Measurements from ENCODE around the gene SEMA4C. TPM values are rescaled to one million over a fixed set of nuclear protein-coding genes. Genes with fewer than 3 reads are reported as not detected.
A peak's percentile ranks its signal among the peaks of the same experiment; 100 is the strongest.

The SEMA4C gene
- total and polyA plus RNA-seq, 9 of the 15 experiments (the other 6 are each of a cell fraction or from before 2014, with no cell fraction given), result 0.32 to 59.7 (median 23.9) TPM

DNA sequence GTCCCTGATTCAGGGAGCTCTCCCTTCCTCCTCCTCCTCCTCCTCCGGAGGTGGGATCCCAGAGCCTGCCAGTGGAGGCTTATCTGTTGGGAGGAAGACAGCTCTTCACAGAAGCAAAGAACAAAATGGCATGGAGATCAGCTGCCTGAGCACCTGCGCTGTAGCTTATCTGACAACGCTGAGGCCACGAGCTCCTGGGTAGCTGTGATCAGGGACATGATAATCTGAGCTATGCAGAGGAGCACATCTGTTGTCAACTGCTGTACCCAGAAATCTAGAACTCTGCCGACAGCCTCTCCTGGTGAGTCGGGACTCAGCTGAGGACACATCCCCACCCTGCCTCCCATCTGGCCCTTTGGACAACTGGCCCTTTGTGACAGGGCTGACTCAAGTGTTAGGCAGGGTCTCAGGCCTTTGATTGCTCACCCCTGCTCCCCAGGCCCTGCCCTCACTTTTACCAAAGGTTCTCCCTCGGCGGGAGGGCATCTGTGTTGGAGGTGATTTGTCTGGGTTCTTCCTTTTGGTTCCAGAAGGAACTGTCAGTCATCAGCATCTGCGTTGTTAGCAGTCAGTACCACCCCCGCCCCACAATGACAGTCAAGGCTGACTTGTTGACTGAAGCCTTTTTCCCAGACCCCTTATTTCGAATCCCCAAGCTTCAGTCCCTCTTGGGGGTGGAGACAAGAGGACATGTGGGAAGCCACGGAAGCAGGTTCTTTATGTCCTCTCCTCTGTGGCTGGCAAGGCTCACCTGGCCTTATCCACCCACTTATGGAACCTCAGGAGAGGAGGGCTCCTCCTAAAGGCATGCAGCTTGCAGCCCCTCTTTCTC lies 59.7 kb downstream of the SEMA4C start (continued):
- TF ChIP-seq KLF1 (tag; IDR thresholded peaks at IDR 0.05), result no peak
- peak; percentile 53; the same call in 1 of the 2 replicates for TF ChIP-seq EP300 (IDR thresholded peaks at IDR 0.05; ENCODE audit: low read length)
- peak; percentile 91 for TF ChIP-seq TEAD4 (IDR thresholded peaks at IDR 0.05; ENCODE audit: low read length)
- TF ChIP-seq TEAD4 (CRISPR knock-in tag; IDR thresholded peaks at IDR 0.05; ENCODE audit: borderline replicate concordance), result no peak
- TF ChIP-seq TCF3 (CRISPR knock-in tag; IDR thresholded peaks at IDR 0.05), result peak; percentile 79
- TF ChIP-seq JUNB (CRISPR knock-in tag; conservative IDR thresholded peaks at IDR 0.05), result no peak
- TF ChIP-seq, protein P1, sequence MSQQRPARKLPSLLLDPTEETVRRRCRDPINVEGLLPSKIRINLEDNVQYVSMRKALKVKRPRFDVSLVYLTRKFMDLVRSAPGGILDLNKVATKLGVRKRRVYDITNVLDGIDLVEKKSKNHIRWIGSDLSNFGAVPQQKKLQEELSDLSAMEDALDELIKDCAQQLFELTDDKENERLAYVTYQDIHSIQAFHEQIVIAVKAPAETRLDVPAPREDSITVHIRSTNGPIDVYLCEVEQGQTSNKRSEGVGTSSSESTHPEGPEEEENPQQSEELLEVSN (IDR thresholded peaks at IDR 0.05; ENCODE audit: borderline replicate concordance in 1 of 2, extremely low read depth in 1 of 2, insufficient read depth in 1 of 2, insufficient read length in 1 of 2, low read depth in 1 of 2, low read length in 1 of 2, poor library complexity in 1 of 2, severe bottlenecking in 1 of 2), result no peak
- no peak for TF ChIP-seq C11orf30 (IDR thresholded peaks at IDR 0.05; ENCODE audit: low read depth)
- peak; percentile 90 for TF ChIP-seq GATA2 (CRISPR knock-in tag; IDR thresholded peaks at IDR 0.05)
- no peak for TF ChIP-seq HMG20A (CRISPR knock-in tag; conservative IDR thresholded peaks at IDR 0.05)
- no peak for TF ChIP-seq ETV6 (IDR thresholded peaks at IDR 0.05; ENCODE audit: borderline replicate concordance in 1 of 2, low read depth in 2 of 2, low read length in 1 of 2)
- no peak for TF ChIP-seq ETV6 (CRISPR knock-in tag; IDR thresholded peaks at IDR 0.05; ENCODE audit: borderline replicate concordance)
- TF ChIP-seq SMARCA4 (IDR thresholded peaks at IDR 0.05), result 0 out of 2 replicates have a peak, but pooled peaks have one; percentile 22
- TF ChIP-seq TARDBP (IDR thresholded peaks at IDR 0.05), result no peak
- TF ChIP-seq RCOR1 (IDR thresholded peaks at IDR 0.05; ENCODE audit: borderline replicate concordance in 1 of 2, low read depth in 2 of 2, low read length in 2 of 2), result peak in 1 of 2 experiments; percentile 72; a peak in 2 of 4 replicates
- TF ChIP-seq JUN (IDR thresholded peaks at IDR 0.05; ENCODE audit: borderline replicate concordance, low read depth, low read length), result no peak
- TF ChIP-seq JUN (CRISPR knock-in tag; IDR thresholded peaks at IDR 0.05; ENCODE audit: borderline replicate concordance), result no peak
- TF ChIP-seq SRSF3 (IDR thresholded peaks at IDR 0.05; ENCODE audit: insufficient read depth, low read length), result no peak
- no peak for TF ChIP-seq STAG1 (CRISPR knock-in tag; IDR thresholded peaks at IDR 0.05; ENCODE audit: borderline replicate concordance)
- TF ChIP-seq PHB2 (IDR thresholded peaks at IDR 0.05; ENCODE audit: low read depth), result no peak
- TF ChIP-seq, protein P2, sequence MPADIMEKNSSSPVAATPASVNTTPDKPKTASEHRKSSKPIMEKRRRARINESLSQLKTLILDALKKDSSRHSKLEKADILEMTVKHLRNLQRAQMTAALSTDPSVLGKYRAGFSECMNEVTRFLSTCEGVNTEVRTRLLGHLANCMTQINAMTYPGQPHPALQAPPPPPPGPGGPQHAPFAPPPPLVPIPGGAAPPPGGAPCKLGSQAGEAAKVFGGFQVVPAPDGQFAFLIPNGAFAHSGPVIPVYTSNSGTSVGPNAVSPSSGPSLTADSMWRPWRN (IDR thresholded peaks at IDR 0.05; ENCODE audit: low read depth), result no peak
- TF ChIP-seq, protein P3, sequence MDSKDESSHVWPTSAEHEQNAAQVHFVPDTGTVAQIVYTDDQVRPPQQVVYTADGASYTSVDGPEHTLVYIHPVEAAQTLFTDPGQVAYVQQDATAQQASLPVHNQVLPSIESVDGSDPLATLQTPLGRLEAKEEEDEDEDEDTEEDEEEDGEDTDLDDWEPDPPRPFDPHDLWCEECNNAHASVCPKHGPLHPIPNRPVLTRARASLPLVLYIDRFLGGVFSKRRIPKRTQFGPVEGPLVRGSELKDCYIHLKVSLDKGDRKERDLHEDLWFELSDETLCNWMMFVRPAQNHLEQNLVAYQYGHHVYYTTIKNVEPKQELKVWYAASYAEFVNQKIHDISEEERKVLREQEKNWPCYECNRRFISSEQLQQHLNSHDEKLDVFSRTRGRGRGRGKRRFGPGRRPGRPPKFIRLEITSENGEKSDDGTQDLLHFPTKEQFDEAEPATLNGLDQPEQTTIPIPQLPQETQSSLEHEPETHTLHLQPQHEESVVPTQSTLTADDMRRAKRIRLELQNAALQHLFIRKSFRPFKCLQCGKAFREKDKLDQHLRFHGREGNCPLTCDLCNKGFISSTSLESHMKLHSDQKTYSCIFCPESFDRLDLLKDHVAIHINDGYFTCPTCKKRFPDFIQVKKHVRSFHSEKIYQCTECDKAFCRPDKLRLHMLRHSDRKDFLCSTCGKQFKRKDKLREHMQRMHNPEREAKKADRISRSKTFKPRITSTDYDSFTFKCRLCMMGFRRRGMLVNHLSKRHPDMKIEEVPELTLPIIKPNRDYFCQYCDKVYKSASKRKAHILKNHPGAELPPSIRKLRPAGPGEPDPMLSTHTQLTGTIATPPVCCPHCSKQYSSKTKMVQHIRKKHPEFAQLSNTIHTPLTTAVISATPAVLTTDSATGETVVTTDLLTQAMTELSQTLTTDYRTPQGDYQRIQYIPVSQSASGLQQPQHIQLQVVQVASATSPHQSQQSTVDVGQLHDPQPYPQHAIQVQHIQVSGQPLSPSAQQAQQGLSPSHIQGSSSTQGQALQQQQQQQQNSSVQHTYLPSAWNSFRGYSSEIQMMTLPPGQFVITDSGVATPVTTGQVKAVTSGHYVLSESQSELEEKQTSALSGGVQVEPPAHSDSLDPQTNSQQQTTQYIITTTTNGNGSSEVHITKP (IDR thresholded peaks at IDR 0.05; ENCODE audit: partially characterized antibody), result no peak
- TF ChIP-seq TAF7 (tag; IDR thresholded peaks at IDR 0.05), result no peak
- TF ChIP-seq SIN3B (IDR thresholded peaks at IDR 0.05; ENCODE audit: low read depth), result no peak
- no peak for TF ChIP-seq GATAD2B (IDR thresholded peaks at IDR 0.05; ENCODE audit: borderline replicate concordance)
